ENCODE measurements around the gene MISP3. TPM values are rescaled to one million over a fixed set of nuclear protein-coding genes. Genes with fewer than 3 reads are reported as not detected.

Gene MISP3
- total RNA-seq, 1 experiment from 2014 or later = 3.2 TPM

GRCh38 chr19:14070268-14071050 lies 2.1 kb upstream of the MISP3 start:
- no peaks in the 10 kb centered on the region for H3K36me3 Mint-ChIP-seq
- peaks cover 8% of the 10 kb centered on the region; the same call in 1 of the 2 replicates for H3K4me1 Mint-ChIP-seq
- no peak overlapping the region for H3K27ac Mint-ChIP-seq
- peaks cover 46% of the 10 kb centered on the region for H3K27me3 Mint-ChIP-seq (ENCODE audit: low read depth)
- CTCF ChIA-PET = interaction anchor here (0.6 to 6.6 kb wide), 11 partner anchors 12 to 402 kb away, joined by 3 to 164 read pairs (median 13); partner anchors contain the start of genes PALM3 and PODNL1
- ATAC-seq (no peak), DNase-seq (ENCODE audit: low spot score) (no peak)
- H3K4me3 Mint-ChIP-seq = peak overlapping the region; percentile 34; the same call in 1 of the 2 replicates
- H3K9me3 Mint-ChIP-seq = no peaks in the 10 kb centered on the region
- POLR2A ChIA-PET = no interaction called here
- TF ChIP-seq ELF4 (CRISPR knock-in tag; IDR thresholded peaks at IDR 0.05; ENCODE audit: low read depth) (no peak), ZNF423 (CRISPR knock-in tag; IDR thresholded peaks at IDR 0.05) (no peak), ZSCAN18 (CRISPR knock-in tag; IDR thresholded peaks at IDR 0.05) (no peak), GTF2I (CRISPR knock-in tag; conservative IDR thresholded peaks at IDR 0.05) (no peak), KAT7 (CRISPR knock-in tag; IDR thresholded peaks at IDR 0.05; ENCODE audit: borderline replicate concordance) (no peak), PRDM15 (CRISPR knock-in tag; IDR thresholded peaks at IDR 0.05) (no peak), CREB1 (CRISPR knock-in tag; IDR thresholded peaks at IDR 0.05) (no peak), ESRRA (CRISPR knock-in tag; IDR thresholded peaks at IDR 0.05; ENCODE audit: borderline replicate concordance) (no peak), ZNF121 (CRISPR knock-in tag; IDR thresholded peaks at IDR 0.05) (no peak), ERG (CRISPR knock-in tag; IDR thresholded peaks at IDR 0.05) (no peak), ZNF263 (CRISPR knock-in tag; IDR thresholded peaks at IDR 0.05; ENCODE audit: low read depth) (no peak), ZNF219 (CRISPR knock-in tag; IDR thresholded peaks at IDR 0.05; ENCODE audit: borderline replicate concordance) (no peak), ZBTB21 (CRISPR knock-in tag; IDR thresholded peaks at IDR 0.05; ENCODE audit: borderline replicate concordance) (no peak), SOX15 (CRISPR knock-in tag; IDR thresholded peaks at IDR 0.05) (no peak), USF2 (CRISPR knock-in tag; IDR thresholded peaks at IDR 0.05) (no peak)
- TF ChIP-seq, protein P1, sequence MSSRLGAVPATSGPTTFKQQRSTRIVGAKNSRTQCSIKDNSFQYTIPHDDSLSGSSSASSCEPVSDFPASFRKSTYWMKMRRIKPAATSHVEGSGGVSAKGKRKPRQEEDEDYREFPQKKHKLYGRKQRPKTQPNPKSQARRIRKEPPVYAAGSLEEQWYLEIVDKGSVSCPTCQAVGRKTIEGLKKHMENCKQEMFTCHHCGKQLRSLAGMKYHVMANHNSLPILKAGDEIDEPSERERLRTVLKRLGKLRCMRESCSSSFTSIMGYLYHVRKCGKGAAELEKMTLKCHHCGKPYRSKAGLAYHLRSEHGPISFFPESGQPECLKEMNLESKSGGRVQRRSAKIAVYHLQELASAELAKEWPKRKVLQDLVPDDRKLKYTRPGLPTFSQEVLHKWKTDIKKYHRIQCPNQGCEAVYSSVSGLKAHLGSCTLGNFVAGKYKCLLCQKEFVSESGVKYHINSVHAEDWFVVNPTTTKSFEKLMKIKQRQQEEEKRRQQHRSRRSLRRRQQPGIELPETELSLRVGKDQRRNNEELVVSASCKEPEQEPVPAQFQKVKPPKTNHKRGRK (CRISPR knock-in tag; IDR thresholded peaks at IDR 0.05; ENCODE audit: borderline replicate concordance) = no peak
